Heart right ventricle (tissue), 16 donors: ENCODE data around the gene LMBR1. TPM values are rescaled to one million over a fixed set of nuclear protein-coding genes. Genes with fewer than 3 reads are reported as not detected.
"Not testable (repeated sequence)": the region's sequence is repeated elsewhere in the genome, so short reads cannot be mapped to it uniquely, and the experiment has no call there.

Experiments
- ATAC-seq, 8 donors: fragments of 200-7000 bp; cut with Tn5 transposase; one replicate each; pipeline ENCODE4 v1.9.1; 2020; ENCODE audit warnings: mild to moderate bottlenecking in 8 of 8, moderate library complexity in 8 of 8, moderate number of reproducible peaks in 1 of 8
- DNase-seq, 2 donors: peaks; one replicate each; pipeline ENCODE4 v3.0.0-alpha.2; 2020
- H3K27ac ChIP-seq, 10 donors: fragments of 200-600 bp; sonication (generic) in 2 of 10; one replicate each; pipeline versions ENCODE4 v1.5.0 to v1.8.0; 2020 to 2022; ENCODE audit warnings: mild to moderate bottlenecking in 3 of 10
- H3K27me3 ChIP-seq, 7 donors: fragments of 200-600 bp; one replicate each; pipeline ENCODE4 v1.8.0; 2021 to 2022; ENCODE audit warnings: mild to moderate bottlenecking in 2 of 7
- H3K36me3 ChIP-seq, 9 donors: fragments of 200-600 bp; sonication (generic) in 1 of 9; one replicate each; pipeline versions ENCODE4 v1.5.0 to v1.8.0; 2020 to 2022; ENCODE audit warnings: mild to moderate bottlenecking in 2 of 9
- H3K4me1 ChIP-seq, 9 donors: fragments of 200-600 bp; sonication (generic) in 1 of 9; one replicate each; pipeline versions ENCODE4 v1.5.0 to v1.8.0; 2020 to 2022; ENCODE audit warnings: mild to moderate bottlenecking in 4 of 9
- H3K4me3 ChIP-seq, 10 donors: fragments of 200-600 bp; sonication (generic) in 2 of 10; one replicate each; pipeline versions ENCODE4 v1.5.0 to v1.8.0; 2020 to 2022; ENCODE audit warnings: mild to moderate bottlenecking in 7 of 10, moderate library complexity in 2 of 10
- H3K9me3 ChIP-seq, 11 donors: fragments of 200-600 bp in 10 of 11; sonication (generic) in 2 of 11; one replicate each; pipeline versions ENCODE4 v1.5.0 to v1.8.0; 2013 to 2022; ENCODE audit warnings: mild to moderate bottlenecking in 2 of 11, control low read depth in 1 of 11, moderate library complexity in 1 of 11
- CTCF ChIP-seq, 9 donors: fragments of 200-600 bp; sonication (generic) in 2 of 9; IDR thresholded peaks; one replicate each; pipeline versions ENCODE4 v1.5.0 to v1.8.0; 2021 to 2022; ENCODE audit warnings: antibody characterized with exemption in 9 of 9, mild to moderate bottlenecking in 5 of 9, moderate library complexity in 1 of 9
- WGBS, 2 donors: extraction: QIAGEN DNeasy Blood & Tissue Kit; methylation state at CpG; one replicate each; pipeline ENCODE4 v1.1.7; 2013; ENCODE audit warnings: inconsistent platforms in 1 of 2; 5-methylcytosine and 5-hydroxymethylcytosine counted together
- intact Hi-C, 10 donors: fragments of 100-400 bp; cut with DNase I; formaldehyde crosslinking; loops; one replicate each; pipeline versions ENCODE4 v1.11.1 to v1.14.2; 2022
- polyA plus RNA-seq, 2 donors: library from polyadenylated mRNA; stranded (reverse); fragments of 200-250 nt; gene quantifications; one replicate each; pipeline ENCODE4 v1.2.3, GENCODE V29; 2013
- total RNA-seq, 10 donors: library from RNA; stranded (reverse); fragmentation: NEBNext Ultra II Directional in 3 of 10; extraction: Animal tissue kit (Norgen Biotek cat#: 25700) in 3 of 10; gene quantifications; one replicate each; pipeline versions ENCODE4 v1.2.1 to v1.2.4, GENCODE V29; 2021 to 2023
- donor health status: Arrhythmogenic right ventricular cardiomyopathy.
- donor health status: ischemic (EF 13 %, LVEDD 7.1; RV severe dilation, severe dysfunction).
- donor health status: healthy with polysubstance abuse.
- donor health status: DM: no; HTN: yes; CAD: no.
- donor health status: DM: no; HTN: no; CAD: no.
- donor health status: ischemic (EF 25% LVEDD 6.9; RV normal size, moderate dysfunction).
- donor health status: ischemic (EF 25% LVEDD 5.7; RV mildly dilated, moderate dysfunction).
- donor health status: healthy.
- donor health status: DM: yes; HTN: yes; CAD: no.
- donor health status: Ischemic cardiomyopathy.
- donor health status: ischemic (EF 35%, LVEDD 5.7; RV mildly dilated, moderate dysfunction).
- donor health status: nonischemic (EF 11% LVEDD 7.7; RV severe dilation, severe dysfunction).
- donor health status: DM: yes; HTN: yes; CAD: no.
- donor health status: PGD.
- donor health status: ischemic (EF 29% LVEDD 5.4; RV normal size, mild dysfunction).
- donor health status: nonischemic (EF 23%, LVEDD 6.1; RV moderate dilation, normal function).

Gene LMBR1
- total and polyA plus RNA-seq, 12 donors: 9.0 to 45.5 (median 37.5) TPM

GRCh38 chr7:156639426-156640256, 253.3 kb downstream of the LMBR1 start:
- peaks cover 0 to 17% (median 0%) of the 10 kb centered on the region in 11 donors for H3K9me3 ChIP-seq
- 42 to 47% methylated on average over 52 of the region's 52 CpGs for WGBS, 2 donors
- ATAC-seq (peak; percentile 4 to 49 (median 19)), DNase-seq (no peak)
- intact Hi-C loops: loop anchor here in 1 of 10 donors (5.0 kb wide), 1 partner anchor 1923 kb away; no protein-coding TSS in a partner anchor
- no peak for TF ChIP-seq CTCF (IDR thresholded peaks at IDR 0.05)
- H3K4me3 ChIP-seq: peak overlapping the region; percentile 64 to 95 (median 82)
- H3K4me1 ChIP-seq: peaks cover 0 to 24% (median 13%) of the 10 kb centered on the region in 9 donors
- peaks cover 0 to 15% (median 4%) of the 10 kb centered on the region in 7 donors for H3K27me3 ChIP-seq
- H3K27ac ChIP-seq: peak overlapping the region in 9 of 10 donors; percentile 52 to 87 (median 60)
- H3K36me3 ChIP-seq: no peaks in the 10 kb centered on the region

- peaks cover 0 to 17% (median 0%) of the 10 kb centered on the region in 11 donors for H3K9me3 ChIP-seq
- no peak overlapping the region for H3K27ac ChIP-seq
- H3K4me1 ChIP-seq: peaks cover 0 to 24% (median 13%) of the 10 kb centered on the region in 9 donors
- ATAC-seq (no peak), DNase-seq (no peak)
- H3K36me3 ChIP-seq: no peaks in the 10 kb centered on the region
- peaks cover 0 to 7% (median 0%) of the 10 kb centered on the region in 7 donors for H3K27me3 ChIP-seq
- intact Hi-C loops: loop anchor here in 1 of 10 donors (5.0 kb wide), 1 partner anchor 1924 kb away; no protein-coding TSS in a partner anchor
- TF ChIP-seq CTCF (IDR thresholded peaks at IDR 0.05): no peak
- WGBS, 2 donors: 98 to 99% methylated on average over 8 of the region's 8 CpGs
- H3K4me3 ChIP-seq: no peak overlapping the region
Measured at GRCh38 chr7:156638443-156639077, 254.4 kb downstream of the LMBR1 start.

GRCh38 chr7:156637093-156637492, 255.9 kb downstream of the LMBR1 start:
- not testable (repeated sequence) for H3K27ac ChIP-seq, DNase-seq, H3K36me3 ChIP-seq, H3K4me3 ChIP-seq, H3K27me3 ChIP-seq, ATAC-seq
- WGBS, 2 donors: 98% methylated on average over 7 of the region's 7 CpGs
- Histone ChIP-seq H3K4me1 (peaks cover 0 to 24% (median 13%) of the 10 kb centered on the region in 9 donors), H3K9me3 (peaks cover 0 to 17% (median 0%) of the 10 kb centered on the region in 11 donors)
- intact Hi-C loops: loop anchor here in 1 of 10 donors (5.0 kb wide), 1 partner anchor 1925 kb away; no protein-coding TSS in a partner anchor

- Histone ChIP-seq H3K36me3 (no peaks in the 10 kb centered on the region), H3K27ac (no peak overlapping the region), H3K4me1 (peaks cover 0 to 16% (median 8%) of the 10 kb centered on the region in 9 donors), H3K27me3 (no peaks in the 10 kb centered on the region), H3K4me3 (no peak overlapping the region), H3K9me3 (peaks cover 0 to 17% (median 0%) of the 10 kb centered on the region in 11 donors)
- WGBS, 2 donors: 82 to 83% methylated on average over 7 of the region's 7 CpGs
- DNase-seq: no peak
- no peak for ATAC-seq
- TF ChIP-seq CTCF (IDR thresholded peaks at IDR 0.05): no peak
- intact Hi-C loops: loop anchor here in 1 of 10 donors (5.0 kb wide), 1 partner anchor 1927 kb away; no protein-coding TSS in a partner anchor
Measured at GRCh38 chr7:156635529-156636385, 257.2 kb downstream of the LMBR1 start.
